Lung (tissue), 12 donors: ENCODE results near the gene CHSY1. TPM values are rescaled to one million over a fixed set of nuclear protein-coding genes. Genes with fewer than 3 reads are reported as not detected.

Experiments
- ATAC-seq: fragments of 200-7000 bp; cut with Tn5 transposase; one replicate; pipeline ENCODE4 v1.9.1; 2020; ENCODE audit warnings: moderate number of reproducible peaks; ENCODE audit not compliant: insufficient read depth, low FRiP score
- DNase-seq, 3 donors: peaks; one replicate each; pipeline ENCODE4 v3.0.0-alpha.2; 2013 to 2017
- H3K27ac ChIP-seq, 2 donors: one replicate each; pipeline ENCODE4 v1.5.1; 2013; ENCODE audit warnings: mild to moderate bottlenecking in 2 of 2, moderate library complexity in 2 of 2, control low read depth in 1 of 2, inconsistent platforms in 1 of 2, low read depth in 1 of 2, low read length in 1 of 2
- H3K27me3 ChIP-seq, 3 donors: one replicate each; pipeline ENCODE4 v1.5.1; 2013; ENCODE audit warnings: low read length in 2 of 3; ENCODE audit not compliant: control insufficient read depth in 3 of 3, insufficient read depth in 3 of 3
- H3K36me3 ChIP-seq, 4 donors: one replicate each; pipeline ENCODE4 v1.5.1; 2013; ENCODE audit warnings: low read length in 4 of 4, mild to moderate bottlenecking in 1 of 4, moderate library complexity in 1 of 4; ENCODE audit not compliant: control insufficient read depth in 4 of 4, insufficient read depth in 4 of 4
- H3K4me1 ChIP-seq, 5 donors: one replicate each; pipeline ENCODE4 v1.5.1; 2013; ENCODE audit warnings: low read length in 5 of 5, mild to moderate bottlenecking in 2 of 5, moderate library complexity in 1 of 5; ENCODE audit not compliant: control insufficient read depth in 5 of 5, insufficient read depth in 5 of 5
- H3K4me3 ChIP-seq: one replicate; pipeline ENCODE4 v1.5.1; 2013; ENCODE audit warnings: mild to moderate bottlenecking, control low read depth, moderate library complexity
- H3K9ac ChIP-seq, 2 donors: one replicate each; pipeline ENCODE4 v1.5.1; 2013; ENCODE audit warnings: low read length in 2 of 2, control low read depth in 1 of 2; ENCODE audit not compliant: insufficient read depth in 1 of 2
- H3K9me3 ChIP-seq, 4 donors: one replicate each; pipeline ENCODE4 v1.5.1; 2013; ENCODE audit warnings: low read length in 3 of 4, mild to moderate bottlenecking in 1 of 4, moderate library complexity in 1 of 4; ENCODE audit not compliant: control insufficient read depth in 4 of 4, insufficient read depth in 3 of 4
- CTCF ChIP-seq: IDR thresholded peaks from 2 replicates; pipeline ENCODE4 v1.5.1; 2012; ENCODE audit warnings: mild to moderate bottlenecking; ENCODE audit errors: control extremely low read depth, extremely low read depth
- WGBS, 2 donors: extraction: QIAGEN DNeasy Blood & Tissue Kit; methylation state at CpG; one replicate each; pipeline ENCODE4 v1.1.7; 2013; 5-methylcytosine and 5-hydroxymethylcytosine counted together
- polyA plus RNA-seq, 2 donors: library from polyadenylated mRNA; stranded (reverse); fragments of 200-250 nt; gene quantifications; one replicate each; pipeline ENCODE4 v1.2.1, GENCODE V29; 2013
- total RNA-seq, 2 donors: library from RNA; depleted of rRNA in 1 of 2; stranded (reverse); fragments of >200 nt in 1 of 2; gene quantifications; one replicate each; pipeline ENCODE4 v1.2.1, GENCODE V29; 2014 to 2021
- donor health status: control.
- donor health status: control.
- donor health status: Bipolar disorder and iron deficiency.
- donor health status: healthy.
- donor health status: DM: yes; HTN: yes; CAD: no.

Gene CHSY1
- total and polyA plus RNA-seq, 4 donors, result 11.8 to 52.2 (median 30.4) TPM

- Histone ChIP-seq H3K27me3 (peaks cover 0 to 2% (median 0%) of the 10 kb centered on the region in 3 donors), H3K27ac (no peak overlapping the region), H3K9ac (no peak overlapping the region), H3K4me1 (peaks cover 0 to 13% (median 0%) of the 10 kb centered on the region in 5 donors), H3K4me3 (no peak overlapping the region), H3K36me3 (no peaks in the 10 kb centered on the region), H3K9me3 (no peaks in the 10 kb centered on the region)
- DNase-seq (no peak), ATAC-seq (no peak)
- no peak for TF ChIP-seq CTCF
Measured at GRCh38 chr15:101141926-101142527, 109.8 kb downstream of the CHSY1 start.

DNA sequence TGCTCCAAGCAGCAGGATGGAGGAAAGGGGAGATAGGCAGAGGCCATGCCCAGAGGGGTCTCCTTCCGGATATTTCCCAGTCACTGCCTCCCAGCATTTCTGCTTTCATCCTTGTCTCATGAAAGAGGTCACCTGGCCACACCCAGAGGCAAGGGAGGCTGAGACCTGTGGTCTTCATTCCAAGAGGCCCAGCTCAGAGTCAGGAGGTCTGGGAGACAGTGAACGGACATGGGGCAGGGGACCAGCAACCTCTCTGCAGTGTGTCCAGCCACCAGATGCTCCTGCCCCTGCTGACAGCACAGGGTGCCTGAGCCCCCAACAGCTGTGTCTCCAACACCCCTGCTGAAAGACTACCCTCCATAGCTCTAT, 111.2 kb downstream of the CHSY1 start:
- Histone ChIP-seq H3K4me3 (no peak overlapping the region), H3K27me3 (peaks cover 0 to 2% (median 0%) of the 10 kb centered on the region in 3 donors), H3K36me3 (no peaks in the 10 kb centered on the region), H3K4me1 (peaks cover 0 to 13% (median 0%) of the 10 kb centered on the region in 5 donors), H3K9me3 (no peaks in the 10 kb centered on the region), H3K9ac (no peak overlapping the region), H3K27ac (no peak overlapping the region)
- 93 to 97% methylated on average over 2 of the region's 2 CpGs for whole genome bisulfite sequencing, 2 donors
- no peak for TF ChIP-seq CTCF
- ATAC-seq (no peak), DNase-seq (no peak)

- ATAC-seq (no peak), DNase-seq (no peak)
- Histone ChIP-seq H3K27me3 (peaks cover 0 to 2% (median 0%) of the 10 kb centered on the region in 3 donors), H3K27ac (no peak overlapping the region), H3K4me1 (peaks cover 0 to 13% (median 0%) of the 10 kb centered on the region in 5 donors), H3K36me3 (no peaks in the 10 kb centered on the region), H3K4me3 (no peak overlapping the region), H3K9ac (no peak overlapping the region), H3K9me3 (no peaks in the 10 kb centered on the region)
- WGBS, 2 donors, result 80 to 82% methylated on average over 15 of the region's 15 CpGs
- no peak for TF ChIP-seq CTCF
Measured at GRCh38 chr15:101139986-101140696, 111.7 kb downstream of the CHSY1 start.
